ENCODE data around the gene OTOL1.

DNA sequence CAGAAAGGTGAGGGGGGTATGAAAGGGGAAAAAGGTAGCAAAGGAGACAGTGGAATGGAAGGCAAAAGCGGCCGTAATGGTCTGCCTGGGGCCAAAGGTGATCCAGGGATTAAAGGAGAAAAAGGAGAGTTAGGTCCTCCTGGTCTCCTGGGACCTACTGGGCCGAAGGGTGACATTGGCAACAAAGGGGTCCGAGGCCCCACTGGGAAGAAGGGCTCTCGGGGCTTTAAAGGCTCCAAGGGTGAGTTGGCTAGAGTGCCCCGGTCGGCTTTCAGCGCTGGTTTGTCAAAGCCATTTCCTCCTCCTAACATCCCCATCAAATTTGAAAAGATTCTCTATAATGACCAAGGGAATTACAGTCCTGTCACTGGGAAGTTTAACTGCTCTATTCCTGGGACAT is 6.7 kb downstream of the OTOL1 start:
- TF ChIP-seq POLR2A (IDR thresholded peaks at IDR 0.05): no peak
- TF ChIP-seq, protein P1, sequence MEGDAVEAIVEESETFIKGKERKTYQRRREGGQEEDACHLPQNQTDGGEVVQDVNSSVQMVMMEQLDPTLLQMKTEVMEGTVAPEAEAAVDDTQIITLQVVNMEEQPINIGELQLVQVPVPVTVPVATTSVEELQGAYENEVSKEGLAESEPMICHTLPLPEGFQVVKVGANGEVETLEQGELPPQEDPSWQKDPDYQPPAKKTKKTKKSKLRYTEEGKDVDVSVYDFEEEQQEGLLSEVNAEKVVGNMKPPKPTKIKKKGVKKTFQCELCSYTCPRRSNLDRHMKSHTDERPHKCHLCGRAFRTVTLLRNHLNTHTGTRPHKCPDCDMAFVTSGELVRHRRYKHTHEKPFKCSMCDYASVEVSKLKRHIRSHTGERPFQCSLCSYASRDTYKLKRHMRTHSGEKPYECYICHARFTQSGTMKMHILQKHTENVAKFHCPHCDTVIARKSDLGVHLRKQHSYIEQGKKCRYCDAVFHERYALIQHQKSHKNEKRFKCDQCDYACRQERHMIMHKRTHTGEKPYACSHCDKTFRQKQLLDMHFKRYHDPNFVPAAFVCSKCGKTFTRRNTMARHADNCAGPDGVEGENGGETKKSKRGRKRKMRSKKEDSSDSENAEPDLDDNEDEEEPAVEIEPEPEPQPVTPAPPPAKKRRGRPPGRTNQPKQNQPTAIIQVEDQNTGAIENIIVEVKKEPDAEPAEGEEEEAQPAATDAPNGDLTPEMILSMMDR (IDR thresholded peaks at IDR 0.05): no peak
